ENCODE results near the gene TMEM60. TPM values are rescaled to one million over a fixed set of nuclear protein-coding genes. Genes with fewer than 3 reads are reported as not detected.

TMEM60 gene
- total and polyA plus RNA-seq, 9 donors = 8.1 to 30.9 (median 15.0) TPM

DNA sequence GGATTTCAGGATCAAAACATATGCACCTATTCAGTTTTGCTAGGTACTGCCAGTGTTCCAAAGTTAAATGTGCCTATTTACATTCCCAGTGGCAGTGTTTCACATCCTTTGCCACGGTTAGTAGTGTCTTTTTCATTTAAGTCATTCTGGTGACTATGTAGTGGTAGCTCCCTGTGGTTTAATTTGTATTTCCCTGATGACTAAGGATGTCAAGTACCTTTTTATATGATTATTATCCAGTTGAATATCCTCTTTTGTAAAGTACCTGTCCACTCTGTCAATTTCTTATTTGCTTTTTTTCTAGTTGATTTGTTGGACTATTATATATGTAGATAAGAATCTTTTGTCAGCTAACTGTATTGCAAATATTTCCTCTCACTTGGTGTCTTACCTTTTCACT lies 45.1 kb downstream of the TMEM60 start:
- H3K36me3 ChIP-seq = no peaks in the 10 kb centered on the region
- 81 to 95% (median 82%) methylated on average over 1 of the region's 1 CpG for WGBS, 3 donors
- intact Hi-C loops (cut with DNase I) = no loop called here
- no peak overlapping the region for H3K4me3 ChIP-seq
- H3K27ac ChIP-seq = no peak overlapping the region
- no peaks in the 10 kb centered on the region for H3K27me3 ChIP-seq
- peaks cover 2% of the 10 kb centered on the region for H3K4me1 ChIP-seq (ENCODE audit: insufficient read depth)
- TF ChIP-seq EP300 (IDR thresholded peaks at IDR 0.05) (no peak), CTCF (IDR thresholded peaks at IDR 0.05) (no peak), POLR2A (IDR thresholded peaks at IDR 0.05) (no peak)
- H3K9me3 ChIP-seq = no peaks in the 10 kb centered on the region
- no peak for DNase-seq

DNA sequence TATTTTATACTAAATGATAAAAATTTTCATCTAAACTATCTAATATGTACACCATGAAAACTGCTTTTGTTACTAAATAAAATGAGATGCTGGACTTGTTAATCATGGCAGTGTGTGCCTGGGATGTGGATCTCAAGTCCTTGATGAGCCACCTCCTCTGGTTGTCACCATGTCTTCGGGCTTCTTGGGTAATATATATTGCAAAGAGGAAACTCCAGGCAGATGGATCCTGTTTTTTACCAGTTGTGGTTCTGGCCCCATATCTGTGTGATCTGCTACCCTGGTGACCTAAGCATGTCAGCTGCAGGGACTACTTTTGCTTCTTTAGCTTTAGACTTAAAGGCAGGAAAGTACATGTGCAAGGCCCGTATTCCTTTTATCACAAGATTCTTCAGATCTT lies 46.2 kb downstream of the TMEM60 start:
- TF ChIP-seq EP300 (IDR thresholded peaks at IDR 0.05) = no peak
- no peak for TF ChIP-seq CTCF (IDR thresholded peaks at IDR 0.05)
- TF ChIP-seq POLR2A (IDR thresholded peaks at IDR 0.05) = no peak
- no peak overlapping the region for H3K4me3 ChIP-seq
- WGBS, 3 donors = 83 to 86% (median 84%) methylated on average over 2 of the region's 2 CpGs
- intact Hi-C loops (cut with DNase I) = no loop called here
- no peak overlapping the region for H3K27ac ChIP-seq
- H3K9me3 ChIP-seq = no peaks in the 10 kb centered on the region
- no peaks in the 10 kb centered on the region for H3K36me3 ChIP-seq
- no peaks in the 10 kb centered on the region for H3K27me3 ChIP-seq
- no peak for DNase-seq
- no peaks in the 10 kb centered on the region for H3K4me1 ChIP-seq (ENCODE audit: insufficient read depth)

- H3K36me3 ChIP-seq = no peaks in the 10 kb centered on the region
- TF ChIP-seq CTCF (IDR thresholded peaks at IDR 0.05) (no peak), POLR2A (IDR thresholded peaks at IDR 0.05) (no peak), EP300 (IDR thresholded peaks at IDR 0.05) (no peak)
- no peaks in the 10 kb centered on the region for H3K9me3 ChIP-seq
- H3K4me1 ChIP-seq (ENCODE audit: insufficient read depth) = no peaks in the 10 kb centered on the region
- no peak for DNase-seq
- H3K27me3 ChIP-seq = no peaks in the 10 kb centered on the region
- H3K4me3 ChIP-seq = no peak overlapping the region
- H3K27ac ChIP-seq = no peak overlapping the region
- intact Hi-C loops (cut with DNase I) = no loop called here
- 87 to 95% (median 90%) methylated on average over 1 of the region's 1 CpG for WGBS, 3 donors
Measured at GRCh38 chr7:77747718-77748117, 50.5 kb downstream of the TMEM60 start.

GRCh38 chr7:77747178-77747577 lies 51.1 kb downstream of the TMEM60 start:
- H3K27me3 ChIP-seq = no peaks in the 10 kb centered on the region
- H3K4me3 ChIP-seq = no peak overlapping the region
- 33 to 56% (median 42%) methylated on average over 2 of the region's 2 CpGs for WGBS, 3 donors
- H3K9me3 ChIP-seq = no peaks in the 10 kb centered on the region
- intact Hi-C loops (cut with DNase I) = no loop called here
- no peaks in the 10 kb centered on the region for H3K4me1 ChIP-seq (ENCODE audit: insufficient read depth)
- no peak overlapping the region for H3K27ac ChIP-seq
- no peak for DNase-seq
- no peaks in the 10 kb centered on the region for H3K36me3 ChIP-seq
- TF ChIP-seq CTCF (IDR thresholded peaks at IDR 0.05) (no peak), POLR2A (IDR thresholded peaks at IDR 0.05) (no peak), EP300 (IDR thresholded peaks at IDR 0.05) (no peak)

DNA sequence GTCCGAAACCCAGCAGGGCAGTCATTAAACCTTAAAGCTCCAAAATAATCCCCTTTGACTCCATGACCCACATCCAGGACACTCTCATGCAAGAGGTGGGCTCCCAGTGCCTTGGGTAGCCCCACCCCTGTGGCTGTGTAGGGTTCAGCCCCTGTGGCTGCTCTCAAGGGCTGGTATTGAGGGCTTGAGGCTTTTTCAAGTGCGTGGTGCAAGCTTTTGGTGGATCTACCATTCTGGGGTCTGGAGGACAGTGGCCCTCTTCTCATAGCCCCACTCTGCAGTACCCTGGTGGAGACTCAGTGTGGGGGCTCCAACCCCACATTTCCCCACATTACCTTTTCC lies 51.4 kb downstream of the TMEM60 start:
- DNase-seq = no peak
- TF ChIP-seq EP300 (IDR thresholded peaks at IDR 0.05) (no peak), CTCF (IDR thresholded peaks at IDR 0.05) (no peak), POLR2A (IDR thresholded peaks at IDR 0.05) (no peak)
- intact Hi-C loops (cut with DNase I) = no loop called here

More for the DNA sequence above, 51.4 kb downstream of the TMEM60 start:
- Histone ChIP-seq H3K27ac (no peak overlapping the region), H3K27me3 (no peaks in the 10 kb centered on the region), H3K4me3 (no peak overlapping the region), H3K36me3 (no peaks in the 10 kb centered on the region), H3K4me1 (ENCODE audit: insufficient read depth) (no peaks in the 10 kb centered on the region), H3K9me3 (no peaks in the 10 kb centered on the region)
- 90 to 100% (median 98%) methylated on average over 2 of the region's 2 CpGs for WGBS, 3 donors
